Activated T-helper 2 cell treated with anti-CD3 and anti-CD28 coated beads, Interferon-gamma antibody, Interleukin-2, Interleukin-4, amounts not matched to agents 10 μg/mL and 5 μg/mL and 100 μg/mL, durations not matched to agents 14 hours and 24 hours and 36 hours (primary cell): ENCODE measurements around the gene DTD1. TPM values are rescaled to one million over a fixed set of nuclear protein-coding genes. Genes with fewer than 3 reads are reported as not detected.

ENCODE experiments used
- DNase-seq: peaks from one replicate; pipeline ENCODE4 v3.0.0; 2021; ENCODE audit warnings: low spot score
- H3K27ac Mint-ChIP-seq: one replicate; pipeline ENCODE4 v1.8.0; 2021; ENCODE audit warnings: mixed read lengths
- H3K27me3 Mint-ChIP-seq: one replicate; pipeline ENCODE4 v1.8.0; 2021; ENCODE audit warnings: low read depth, mixed read lengths
- H3K36me3 Mint-ChIP-seq: one replicate; pipeline ENCODE4 v1.8.0; 2021; ENCODE audit warnings: low read depth, mixed read lengths
- H3K4me1 Mint-ChIP-seq: one replicate; pipeline ENCODE4 v1.8.0; 2021; ENCODE audit warnings: low read depth, mixed read lengths
- H3K4me3 Mint-ChIP-seq: one replicate; pipeline ENCODE4 v1.8.0; 2021; ENCODE audit warnings: low read depth, mild to moderate bottlenecking, moderate library complexity, mixed read lengths
- H3K9me3 Mint-ChIP-seq: one replicate; pipeline ENCODE4 v1.8.0; 2021; ENCODE audit warnings: mixed read lengths
- intact Hi-C: fragments of 100-400 bp; cut with micrococcal nuclease; formaldehyde crosslinking; loops from one replicate; pipeline ENCODE4 v1.15.1; 2023
- total RNA-seq: library from RNA; stranded (reverse); gene quantifications from 2 replicates; pipeline ENCODE4 v1.2.3, GENCODE V29; 2022

DTD1 gene
- total RNA-seq, 1 donor from 2014 or later = 50.3 TPM

- Mint-ChIP-seq H3K9me3 (no peaks in the 10 kb centered on the region), H3K27ac (no peak overlapping the region), H3K4me1 (no peaks in the 10 kb centered on the region), H3K27me3 (no peaks in the 10 kb centered on the region), H3K36me3 (no peaks in the 10 kb centered on the region), H3K4me3 (no peak overlapping the region)
- no peak for DNase-seq
- intact Hi-C loops = no loop called here
These were observed 220.9 kb downstream of the DTD1 start for GRCh38 chr20:18808712-18809111.

GRCh38 chr20:18811186-18811585, 223.3 kb downstream of the DTD1 start:
- Mint-ChIP-seq H3K36me3 (no peaks in the 10 kb centered on the region), H3K9me3 (no peaks in the 10 kb centered on the region), H3K27me3 (no peaks in the 10 kb centered on the region), H3K4me3 (no peak overlapping the region), H3K4me1 (no peaks in the 10 kb centered on the region), H3K27ac (no peak overlapping the region)
- no peak for DNase-seq
- intact Hi-C loops = no loop called here

GRCh38 chr20:18811904-18812303, 224.1 kb downstream of the DTD1 start:
- intact Hi-C loops = no loop called here

GRCh38 chr20:18813483-18813882, 225.6 kb downstream of the DTD1 start, which contains the start of gene SCP2D1:
SCP2D1 (plus strand) TSS chr20:18813783; CDS start chr20:18813816, 33 bp downstream.
- H3K9me3 Mint-ChIP-seq = no peaks in the 10 kb centered on the region
- H3K4me3 Mint-ChIP-seq = no peak within 1 kb of the TSS
- no peaks in the 10 kb centered on the region for H3K27me3 Mint-ChIP-seq
- H3K4me1 Mint-ChIP-seq = no peaks in the 10 kb centered on the region
- H3K27ac Mint-ChIP-seq = no peak within 1 kb of the TSS
- intact Hi-C loops = no loop called here
- H3K36me3 Mint-ChIP-seq = no peaks in the 10 kb centered on the region
- DNase-seq = no peak

More at GRCh38 chr20:18811904-18812303, 224.1 kb downstream of the DTD1 start:
- Mint-ChIP-seq H3K4me3 (no peak overlapping the region), H3K36me3 (no peaks in the 10 kb centered on the region), H3K4me1 (no peaks in the 10 kb centered on the region), H3K27ac (no peak overlapping the region), H3K27me3 (no peaks in the 10 kb centered on the region), H3K9me3 (no peaks in the 10 kb centered on the region)
- no peak for DNase-seq

GRCh38 chr20:18815194-18815942, 227.5 kb downstream of the DTD1 start:
- no peak for DNase-seq
- Mint-ChIP-seq H3K36me3 (no peaks in the 10 kb centered on the region), H3K4me3 (no peak overlapping the region), H3K27me3 (no peaks in the 10 kb centered on the region), H3K4me1 (no peaks in the 10 kb centered on the region), H3K27ac (no peak overlapping the region), H3K9me3 (no peaks in the 10 kb centered on the region)
- intact Hi-C loops = no loop called here

Other genes starting within 250 kb of the DTD1 start
- gene DZANK1, start 121.0 kb upstream of the DTD1 start, total RNA-seq = 1.3 TPM in 2 replicates
- 12.5 and 13.5 TPM in 2 replicates for gene POLR3F, start 120.7 kb upstream of the DTD1 start, total RNA-seq
- gene RBBP9, start 90.8 kb upstream of the DTD1 start, total RNA-seq = 21.2 and 23.5 TPM in 2 replicates
- gene SEC23B, start 80.1 kb upstream of the DTD1 start, total RNA-seq = 126 and 131 TPM in 2 replicates
- 55.0 and 60.2 TPM in 2 replicates for gene SMIM26, start 20.6 kb upstream of the DTD1 start, total RNA-seq
- gene SCP2D1, start 225.7 kb downstream of the DTD1 start, total RNA-seq = not detected in 2 replicates